Tibial nerve (tissue), 4 donors: Measurements from ENCODE around the gene HOXA4. TPM values are rescaled to one million over a fixed set of nuclear protein-coding genes. Genes with fewer than 3 reads are reported as not detected.

Experiments
- DNase-seq, 2 donors: peaks; one replicate each; pipeline ENCODE4 v3.0.0-alpha.2; 2019; ENCODE audit warnings: low spot score in 2 of 2
- H3K27ac ChIP-seq, 4 donors: fragments of 200-600 bp; sonication (generic) in 3 of 4; one replicate each; pipeline ENCODE4 v1.5.1; 2017 to 2019; ENCODE audit warnings: mild to moderate bottlenecking in 1 of 4
- H3K27me3 ChIP-seq, 2 donors: fragments of 200-600 bp; sonication (generic) in 1 of 2; one replicate each; pipeline versions ENCODE4 v1.5.1 to v1.6.0; 2017 to 2019
- H3K36me3 ChIP-seq, 3 donors: fragments of 200-600 bp; sonication (generic); one replicate each; pipeline ENCODE4 v1.5.1; 2018 to 2019
- H3K4me1 ChIP-seq, 4 donors: fragments of 200-600 bp; sonication (generic) in 3 of 4; one replicate each; pipeline ENCODE4 v1.5.1; 2017 to 2019
- H3K4me3 ChIP-seq, 4 donors: fragments of 200-600 bp; sonication (generic) in 3 of 4; one replicate each; pipeline ENCODE4 v1.5.1; 2017 to 2019; ENCODE audit warnings: mild to moderate bottlenecking in 1 of 4, moderate library complexity in 1 of 4
- H3K9me3 ChIP-seq, 4 donors: fragments of 200-600 bp; sonication (generic) in 3 of 4; one replicate each; pipeline ENCODE4 v1.5.1; 2017 to 2019
- CTCF ChIP-seq, 5 experiments: fragments of 200-600 bp in 3 of 5; fragments of 450-650 bp in 2 of 5; sonication (generic) in 3 of 5; IDR thresholded peaks; one replicate each; pipeline ENCODE4 v1.5.1; 2016 to 2019; ENCODE audit warnings: antibody characterized with exemption in 5 of 5, mild to moderate bottlenecking in 3 of 5, moderate library complexity in 2 of 5
- EP300 ChIP-seq, 2 donors: sonication (generic); formaldehyde crosslinking; IDR thresholded peaks; one replicate each; pipeline ENCODE4 v1.6.1; 2017; ENCODE audit warnings: antibody characterized with exemption in 2 of 2, mild to moderate bottlenecking in 1 of 2
- POLR2A ChIP-seq, 2 donors: fragments of 450-650 bp; IDR thresholded peaks; one replicate each; pipeline ENCODE4 v1.6.1; 2017; ENCODE audit warnings: antibody characterized with exemption in 2 of 2, mild to moderate bottlenecking in 2 of 2, moderate library complexity in 2 of 2
- WGBS, 2 donors: methylation state at CpG; one replicate each; pipeline ENCODE4 v1.1.5; 2018; 5-methylcytosine and 5-hydroxymethylcytosine counted together
- total RNA-seq, 4 donors: library from RNA; depleted of rRNA; stranded (reverse); fragments of >200 nt; gene quantifications; one replicate each; pipeline ENCODE4 v1.1.0, GENCODE V29; 2016

Gene HOXA4
- total RNA-seq, 4 donors from 2014 or later, result 4.4 to 6.3 (median 4.7) TPM

GRCh38 chr7:27154369-27154768 lies 23.8 kb upstream of the HOXA4 start:
- Histone ChIP-seq H3K9me3 (no peaks in the 10 kb centered on the region), H3K4me1 (peaks cover 0 to 70% (median 18%) of the 10 kb centered on the region in 4 donors), H3K36me3 (no peaks in the 10 kb centered on the region), H3K27ac (peak overlapping the region in 2 of 4 donors; percentile 19 to 88), H3K27me3 (peaks cover 0 to 97% of the 10 kb centered on the region in 2 donors), H3K4me3 (no peak overlapping the region)
- no peak for DNase-seq
- 81 to 91% methylated on average over 10 of the region's 10 CpGs for WGBS, 2 donors
- TF ChIP-seq EP300 (IDR thresholded peaks at IDR 0.05) (no peak), POLR2A (IDR thresholded peaks at IDR 0.05) (no peak), CTCF (IDR thresholded peaks at IDR 0.05) (no peak)

- TF ChIP-seq EP300 (IDR thresholded peaks at IDR 0.05) (no peak), POLR2A (IDR thresholded peaks at IDR 0.05) (no peak), CTCF (IDR thresholded peaks at IDR 0.05) (no peak)
- Histone ChIP-seq H3K27ac (peak overlapping the region in 3 of 4 donors; percentile 87 to 88 (median 88)), H3K36me3 (no peaks in the 10 kb centered on the region), H3K4me3 (no peak overlapping the region), H3K27me3 (peaks cover 0 to 97% of the 10 kb centered on the region in 2 donors), H3K9me3 (no peaks in the 10 kb centered on the region), H3K4me1 (peaks cover 0 to 72% (median 18%) of the 10 kb centered on the region in 4 donors)
- DNase-seq, result no peak
- 86 to 87% methylated on average over 3 of the region's 3 CpGs for WGBS, 2 donors
These were observed 23.0 kb upstream of the HOXA4 start for GRCh38 chr7:27153526-27153925.

- no peak for TF ChIP-seq POLR2A (IDR thresholded peaks at IDR 0.05)
- no peak for TF ChIP-seq EP300 (IDR thresholded peaks at IDR 0.05)
- no peak for TF ChIP-seq CTCF (IDR thresholded peaks at IDR 0.05)
- 38 to 52% methylated on average over 17 to 19 of the region's 22 CpGs for WGBS, 2 donors
These were observed 22.4 kb upstream of the HOXA4 start for GRCh38 chr7:27152816-27153442.

GRCh38 chr7:27151931-27152815 lies 21.6 kb upstream of the HOXA4 start, which contains the start of gene HOXA3:
Gene HOXA3 (minus strand): TSS chr7:27152583. CDS start chr7:27110640, 41,943 bp downstream.
- TF ChIP-seq POLR2A (IDR thresholded peaks at IDR 0.05) (peak in 1 of 2 donors; percentile 47), EP300 (IDR thresholded peaks at IDR 0.05) (peak in 1 of 2 donors; percentile 85), CTCF (IDR thresholded peaks at IDR 0.05) (no peak)
- DNase-seq, result no peak
- H3K9me3 ChIP-seq, result no peaks in the 10 kb centered on the region
- H3K27me3 ChIP-seq, result peaks cover 0 to 98% of the 10 kb centered on the region in 2 donors
- H3K36me3 ChIP-seq, result no peaks in the 10 kb centered on the region
- H3K27ac ChIP-seq, result peak within 1 kb of the TSS; percentile 60 to 88 (median 88)
- 2 to 3% methylated on average over 45 to 53 of the region's 53 CpGs for WGBS, 2 donors
- H3K4me3 ChIP-seq, result peak within 1 kb of the TSS; percentile 38 to 58 (median 42)
- H3K4me1 ChIP-seq, result peaks cover 0 to 84% (median 23%) of the 10 kb centered on the region in 4 donors

More at GRCh38 chr7:27152816-27153442, 22.4 kb upstream of the HOXA4 start:
- Histone ChIP-seq H3K36me3 (no peaks in the 10 kb centered on the region), H3K27ac (peak overlapping the region; percentile 60 to 88 (median 88)), H3K4me3 (peak overlapping the region; percentile 38 to 58 (median 42)), H3K9me3 (no peaks in the 10 kb centered on the region), H3K4me1 (peaks cover 0 to 77% (median 21%) of the 10 kb centered on the region in 4 donors), H3K27me3 (peaks cover 0 to 97% of the 10 kb centered on the region in 2 donors)
- DNase-seq, result no peak
